Upper lobe of right lung (tissue), 1 donor: ENCODE results near the gene PLPP3. TPM values are rescaled to one million over a fixed set of nuclear protein-coding genes. Genes with fewer than 3 reads are reported as not detected.

ENCODE experiments used
- ATAC-seq: fragments of 200-7000 bp; cut with Tn5 transposase; one replicate; pipeline ENCODE4 v1.9.1; 2020; ENCODE audit warnings: mild to moderate bottlenecking, moderate library complexity
- DNase-seq: peaks from one replicate; pipeline ENCODE4 v3.0.0-alpha.2; 2020
- H3K27ac ChIP-seq: fragments of 200-600 bp; one replicate; pipeline ENCODE4 v1.8.0; 2022
- H3K27me3 ChIP-seq: fragments of 200-600 bp; one replicate; pipeline ENCODE4 v1.8.0; 2022; ENCODE audit warnings: mild to moderate bottlenecking
- H3K36me3 ChIP-seq: fragments of 200-600 bp; one replicate; pipeline ENCODE4 v1.8.0; 2022
- H3K4me1 ChIP-seq: fragments of 200-600 bp; one replicate; pipeline ENCODE4 v1.8.0; 2022
- H3K4me3 ChIP-seq: fragments of 200-600 bp; one replicate; pipeline ENCODE4 v1.8.0; 2022; ENCODE audit warnings: mild to moderate bottlenecking
- H3K9me3 ChIP-seq: fragments of 200-600 bp; one replicate; pipeline ENCODE4 v1.8.0; 2022
- intact Hi-C: fragments of 100-400 bp; cut with DNase I; formaldehyde crosslinking; loops from one replicate; pipeline ENCODE4 v1.11.0; 2022
- total RNA-seq: library from RNA; stranded (reverse); fragmentation: NEBNext Ultra II Directional; extraction: Animal tissue kit (Norgen Biotek cat#: 25700); gene quantifications from one replicate; pipeline ENCODE4 v1.2.1, GENCODE V29; 2021
- TF ChIP-seq, protein P1 (sequence below): fragments of 200-600 bp; IDR thresholded peaks from one replicate; pipeline ENCODE4 v1.8.0; 2022; ENCODE audit warnings: antibody characterized with exemption
- donor health status: DM: no; HTN: yes; CAD: no; lungs with severe emphysema.

PLPP3 gene
- total RNA-seq, 1 donor from 2014 or later: 124 TPM

DNA sequence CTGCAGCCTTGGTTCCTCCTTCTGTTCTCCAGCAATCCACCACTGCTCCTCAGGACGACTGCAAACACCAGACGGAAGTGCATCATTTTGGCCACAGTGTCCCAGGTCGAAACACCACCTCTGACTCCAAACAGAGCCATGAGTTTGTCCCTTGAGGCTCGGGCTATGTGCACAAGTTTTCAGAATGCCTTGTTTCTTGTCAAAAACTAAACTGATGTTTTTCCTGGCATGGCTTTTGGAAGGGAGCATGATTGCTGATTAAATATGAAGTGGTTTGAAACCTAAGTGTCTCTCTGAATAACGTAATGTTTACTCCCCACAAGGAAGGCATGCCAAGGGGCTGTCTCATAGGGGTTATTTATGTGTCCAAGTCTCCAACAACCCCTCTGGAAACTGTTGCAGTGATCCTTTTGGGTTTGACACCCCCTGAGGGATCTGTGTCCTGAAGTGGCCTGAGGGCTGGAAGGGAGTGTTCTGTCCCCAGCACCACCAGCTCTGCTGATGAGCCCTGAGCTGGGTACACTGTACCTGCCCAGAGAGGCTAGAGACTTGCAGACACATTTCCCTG, 132.7 kb downstream of the PLPP3 start:
- Histone ChIP-seq H3K9me3 (no peaks in the 10 kb centered on the region), H3K4me1 (peaks cover 35% of the 10 kb centered on the region), H3K4me3 (no peak overlapping the region), H3K27ac (peak overlapping the region; percentile 67), H3K36me3 (no peaks in the 10 kb centered on the region), H3K27me3 (no peaks in the 10 kb centered on the region)
- TF ChIP-seq, protein P1, sequence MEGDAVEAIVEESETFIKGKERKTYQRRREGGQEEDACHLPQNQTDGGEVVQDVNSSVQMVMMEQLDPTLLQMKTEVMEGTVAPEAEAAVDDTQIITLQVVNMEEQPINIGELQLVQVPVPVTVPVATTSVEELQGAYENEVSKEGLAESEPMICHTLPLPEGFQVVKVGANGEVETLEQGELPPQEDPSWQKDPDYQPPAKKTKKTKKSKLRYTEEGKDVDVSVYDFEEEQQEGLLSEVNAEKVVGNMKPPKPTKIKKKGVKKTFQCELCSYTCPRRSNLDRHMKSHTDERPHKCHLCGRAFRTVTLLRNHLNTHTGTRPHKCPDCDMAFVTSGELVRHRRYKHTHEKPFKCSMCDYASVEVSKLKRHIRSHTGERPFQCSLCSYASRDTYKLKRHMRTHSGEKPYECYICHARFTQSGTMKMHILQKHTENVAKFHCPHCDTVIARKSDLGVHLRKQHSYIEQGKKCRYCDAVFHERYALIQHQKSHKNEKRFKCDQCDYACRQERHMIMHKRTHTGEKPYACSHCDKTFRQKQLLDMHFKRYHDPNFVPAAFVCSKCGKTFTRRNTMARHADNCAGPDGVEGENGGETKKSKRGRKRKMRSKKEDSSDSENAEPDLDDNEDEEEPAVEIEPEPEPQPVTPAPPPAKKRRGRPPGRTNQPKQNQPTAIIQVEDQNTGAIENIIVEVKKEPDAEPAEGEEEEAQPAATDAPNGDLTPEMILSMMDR: no peak
- DNase-seq (peak; percentile 74), ATAC-seq (peak; percentile 89)
- intact Hi-C loops: no loop called here

DNA sequence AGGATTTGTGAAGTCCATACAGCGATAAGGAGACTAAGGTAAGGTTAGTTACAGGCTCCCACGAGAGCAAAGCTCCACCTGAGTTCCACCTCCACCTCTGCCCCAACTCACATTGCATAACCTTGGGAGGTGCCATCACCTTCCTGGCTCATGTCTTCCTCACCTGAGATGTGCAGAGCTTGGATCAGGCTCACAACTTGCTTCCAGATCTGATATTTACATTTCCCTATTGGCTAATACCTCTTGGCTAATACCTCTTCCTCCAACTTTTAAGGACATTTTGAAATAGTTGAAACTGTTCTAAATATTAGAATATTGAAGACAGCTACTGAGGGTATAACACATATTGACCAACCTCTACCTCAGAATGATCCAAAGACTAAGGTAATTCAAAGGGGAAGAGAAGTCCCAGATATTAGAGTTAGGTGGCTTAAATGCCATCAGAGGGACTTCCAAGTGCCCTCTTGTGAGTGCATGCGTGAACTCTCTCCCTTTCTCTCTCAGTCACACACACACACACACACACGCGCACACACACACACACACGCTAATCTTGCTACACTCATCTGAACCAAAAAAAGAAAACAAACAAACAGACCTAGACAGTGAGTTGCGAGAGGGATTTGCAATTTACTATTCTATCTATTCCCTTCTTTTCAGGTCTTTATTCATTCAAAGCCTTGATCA, 134.3 kb downstream of the PLPP3 start:
- Histone ChIP-seq H3K36me3 (no peaks in the 10 kb centered on the region), H3K27ac (no peak overlapping the region), H3K4me3 (no peak overlapping the region), H3K9me3 (no peaks in the 10 kb centered on the region), H3K4me1 (peaks cover 28% of the 10 kb centered on the region), H3K27me3 (no peaks in the 10 kb centered on the region)
- TF ChIP-seq, protein P1: no peak
- ATAC-seq: peak; percentile 34
- intact Hi-C loops: no loop called here
- no peak for DNase-seq

Other genes starting within 250 kb of the PLPP3 start
- gene PRKAA2, start 65.8 kb upstream of the PLPP3 start, total RNA-seq: 3.8 TPM
- 1.7 TPM for gene FYB2, start 239.8 kb upstream of the PLPP3 start, total RNA-seq